WTC11 (cell line): Measurements from ENCODE around the gene KLHL35. TPM values are rescaled to one million over a fixed set of nuclear protein-coding genes. Genes with fewer than 3 reads are reported as not detected.
A peak's percentile ranks its signal among the peaks of the same experiment; 100 is the strongest.

Source experiments
- ATAC-seq: fragments of 200-7000 bp; cut with Tn5 transposase; 2 replicates; pipeline ENCODE4 v1.10.0; 2021; ENCODE audit warnings: mild to moderate bottlenecking, moderate library complexity
- CTCF ChIA-PET: fragments of 300-600 bp; sonication (Branson Sonifier 250); formaldehyde crosslinking; loops from one replicate; lab custom pipeline; 2021; ENCODE audit warnings: antibody characterized with exemption; lab: Charles Lee
- POLR2A ChIA-PET: fragments of 350-600 bp; sonication (Branson Sonifier 250); formaldehyde crosslinking; loops from one replicate; lab custom pipeline; 2021; ENCODE audit warnings: antibody characterized with exemption; lab: Charles Lee
- DNase-seq: peaks from one replicate; pipeline ENCODE4 v3.0.0; 2021; ENCODE audit warnings: low spot score
- H3K27ac Mint-ChIP-seq: 2 replicates; pipeline ENCODE4 v1.8.0; 2021; ENCODE audit warnings: mixed read lengths
- H3K27me3 Mint-ChIP-seq: 2 replicates; pipeline ENCODE4 v1.8.0; 2021; ENCODE audit warnings: low read depth, mild to moderate bottlenecking, moderate library complexity, mixed read lengths
- H3K36me3 Mint-ChIP-seq: 2 replicates; pipeline ENCODE4 v1.8.0; 2021; ENCODE audit warnings: mixed read lengths
- H3K4me1 Mint-ChIP-seq: 2 replicates; pipeline ENCODE4 v1.8.0; 2022; ENCODE audit warnings: mixed read lengths
- H3K4me3 Mint-ChIP-seq: 2 replicates; pipeline ENCODE4 v1.8.0; 2021; ENCODE audit warnings: mild to moderate bottlenecking, moderate library complexity, mixed read lengths
- H3K9me3 Mint-ChIP-seq: 2 replicates; pipeline ENCODE4 v1.8.0; 2021; ENCODE audit warnings: mixed read lengths
- ATF2 ChIP-seq: sonication (generic); formaldehyde crosslinking; IDR thresholded peaks from 2 replicates; pipeline ENCODE4 v1.8.1; 2022; ENCODE audit warnings: low read depth, missing genetic modification reagents, borderline replicate concordance
- CREM ChIP-seq: sonication (generic); formaldehyde crosslinking; IDR thresholded peaks from 2 replicates; pipeline ENCODE4 v1.8.1; 2022; ENCODE audit warnings: mild to moderate bottlenecking, missing genetic modification reagents, moderate library complexity
- E2F1 ChIP-seq: sonication (generic); formaldehyde crosslinking; IDR thresholded peaks from 2 replicates; pipeline ENCODE4 v1.8.0; 2022; ENCODE audit warnings: mild to moderate bottlenecking, missing genetic modification reagents
- E2F4 ChIP-seq: sonication (generic); formaldehyde crosslinking; IDR thresholded peaks from 2 replicates; pipeline ENCODE4 v1.8.1; 2022; ENCODE audit warnings: low read depth, mild to moderate bottlenecking, moderate library complexity, missing genetic modification reagents, borderline replicate concordance
- EMX1 ChIP-seq: fragments of 250-450 bp; sonication (Bioruptor Pico); IDR thresholded peaks from 2 replicates; pipeline ENCODE4 v1.8.0; 2021; ENCODE audit warnings: mild to moderate bottlenecking
- GABPB1 ChIP-seq: sonication (generic); formaldehyde crosslinking; IDR thresholded peaks from 2 replicates; pipeline ENCODE4 v1.8.1; 2023; ENCODE audit warnings: mild to moderate bottlenecking, missing genetic modification reagents
- MXD4 ChIP-seq: fragments of 250-450 bp; sonication (Bioruptor Pico); IDR thresholded peaks from 2 replicates; pipeline ENCODE4 v1.8.0; 2021; ENCODE audit warnings: mild to moderate bottlenecking, moderate library complexity, borderline replicate concordance
- NR3C1 ChIP-seq: sonication (generic); formaldehyde crosslinking; conservative IDR thresholded peaks from 2 replicates; pipeline ENCODE4 v1.8.1; 2023; ENCODE audit warnings: low read depth, mild to moderate bottlenecking, missing genetic modification reagents
- STAT6 ChIP-seq: sonication (generic); formaldehyde crosslinking; conservative IDR thresholded peaks from 2 replicates; pipeline ENCODE4 v1.8.1; 2023; ENCODE audit warnings: mild to moderate bottlenecking, low read depth, missing genetic modification reagents, moderate library complexity
- ZNF263 ChIP-seq: sonication (generic); formaldehyde crosslinking; IDR thresholded peaks from 2 replicates; pipeline ENCODE4 v1.8.1; 2022; ENCODE audit warnings: low read depth, mild to moderate bottlenecking, moderate library complexity, missing genetic modification reagents
- ZNF281 ChIP-seq: sonication (generic); formaldehyde crosslinking; IDR thresholded peaks from 2 replicates; pipeline ENCODE4 v1.8.0; 2023; ENCODE audit warnings: mild to moderate bottlenecking, missing genetic modification reagents
- total RNA-seq: library from RNA; stranded (reverse); gene quantifications from 3 replicates; pipeline ENCODE4 v1.2.3, GENCODE V29; 2021
- TF ChIP-seq, protein P1 (sequence below): fragments of 250-450 bp; sonication (Bioruptor Pico); IDR thresholded peaks from 2 replicates; pipeline ENCODE4 v1.9.0; 2021; ENCODE audit warnings: mild to moderate bottlenecking, borderline replicate concordance
- TF ChIP-seq, protein P2 (sequence below): sonication (generic); formaldehyde crosslinking; IDR thresholded peaks from 2 replicates; pipeline ENCODE4 v1.8.1; 2023; ENCODE audit warnings: mild to moderate bottlenecking, missing genetic modification reagents, moderate library complexity
- TF ChIP-seq, protein P3 (sequence below): sonication (generic); formaldehyde crosslinking; IDR thresholded peaks from 2 replicates; pipeline ENCODE4 v1.8.1; 2022; ENCODE audit warnings: mild to moderate bottlenecking, moderate library complexity, missing genetic modification reagents

Gene KLHL35
- total RNA-seq, 1 experiment from 2014 or later: 0.22 TPM

- CTCF ChIA-PET: interaction anchor here (3.2 kb wide), 1 partner anchor 19 kb away, joined by 23 read pairs; no protein-coding TSS in a partner anchor
- no peak overlapping the region for H3K4me3 Mint-ChIP-seq
- peaks cover 3% of the 10 kb centered on the region; the same call in 1 of the 2 replicates for H3K9me3 Mint-ChIP-seq
- no peak for TF ChIP-seq MXD4 (CRISPR knock-in tag)
- TF ChIP-seq, protein P1, sequence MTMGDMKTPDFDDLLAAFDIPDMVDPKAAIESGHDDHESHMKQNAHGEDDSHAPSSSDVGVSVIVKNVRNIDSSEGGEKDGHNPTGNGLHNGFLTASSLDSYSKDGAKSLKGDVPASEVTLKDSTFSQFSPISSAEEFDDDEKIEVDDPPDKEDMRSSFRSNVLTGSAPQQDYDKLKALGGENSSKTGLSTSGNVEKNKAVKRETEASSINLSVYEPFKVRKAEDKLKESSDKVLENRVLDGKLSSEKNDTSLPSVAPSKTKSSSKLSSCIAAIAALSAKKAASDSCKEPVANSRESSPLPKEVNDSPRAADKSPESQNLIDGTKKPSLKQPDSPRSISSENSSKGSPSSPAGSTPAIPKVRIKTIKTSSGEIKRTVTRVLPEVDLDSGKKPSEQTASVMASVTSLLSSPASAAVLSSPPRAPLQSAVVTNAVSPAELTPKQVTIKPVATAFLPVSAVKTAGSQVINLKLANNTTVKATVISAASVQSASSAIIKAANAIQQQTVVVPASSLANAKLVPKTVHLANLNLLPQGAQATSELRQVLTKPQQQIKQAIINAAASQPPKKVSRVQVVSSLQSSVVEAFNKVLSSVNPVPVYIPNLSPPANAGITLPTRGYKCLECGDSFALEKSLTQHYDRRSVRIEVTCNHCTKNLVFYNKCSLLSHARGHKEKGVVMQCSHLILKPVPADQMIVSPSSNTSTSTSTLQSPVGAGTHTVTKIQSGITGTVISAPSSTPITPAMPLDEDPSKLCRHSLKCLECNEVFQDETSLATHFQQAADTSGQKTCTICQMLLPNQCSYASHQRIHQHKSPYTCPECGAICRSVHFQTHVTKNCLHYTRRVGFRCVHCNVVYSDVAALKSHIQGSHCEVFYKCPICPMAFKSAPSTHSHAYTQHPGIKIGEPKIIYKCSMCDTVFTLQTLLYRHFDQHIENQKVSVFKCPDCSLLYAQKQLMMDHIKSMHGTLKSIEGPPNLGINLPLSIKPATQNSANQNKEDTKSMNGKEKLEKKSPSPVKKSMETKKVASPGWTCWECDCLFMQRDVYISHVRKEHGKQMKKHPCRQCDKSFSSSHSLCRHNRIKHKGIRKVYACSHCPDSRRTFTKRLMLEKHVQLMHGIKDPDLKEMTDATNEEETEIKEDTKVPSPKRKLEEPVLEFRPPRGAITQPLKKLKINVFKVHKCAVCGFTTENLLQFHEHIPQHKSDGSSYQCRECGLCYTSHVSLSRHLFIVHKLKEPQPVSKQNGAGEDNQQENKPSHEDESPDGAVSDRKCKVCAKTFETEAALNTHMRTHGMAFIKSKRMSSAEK: 0 out of 2 replicates have a peak, but pooled peaks have one; percentile 47
- ATAC-seq (no peak), DNase-seq (no peak)
- no peaks in the 10 kb centered on the region for H3K27me3 Mint-ChIP-seq
- POLR2A ChIA-PET: no interaction called here
- peaks cover 38% of the 10 kb centered on the region for H3K4me1 Mint-ChIP-seq
- H3K27ac Mint-ChIP-seq: no peak overlapping the region
- H3K36me3 Mint-ChIP-seq: peaks cover 72% of the 10 kb centered on the region
Observed at GRCh38 chr11:75406338-75406777, 26.6 kb downstream of the KLHL35 start.

DNA sequence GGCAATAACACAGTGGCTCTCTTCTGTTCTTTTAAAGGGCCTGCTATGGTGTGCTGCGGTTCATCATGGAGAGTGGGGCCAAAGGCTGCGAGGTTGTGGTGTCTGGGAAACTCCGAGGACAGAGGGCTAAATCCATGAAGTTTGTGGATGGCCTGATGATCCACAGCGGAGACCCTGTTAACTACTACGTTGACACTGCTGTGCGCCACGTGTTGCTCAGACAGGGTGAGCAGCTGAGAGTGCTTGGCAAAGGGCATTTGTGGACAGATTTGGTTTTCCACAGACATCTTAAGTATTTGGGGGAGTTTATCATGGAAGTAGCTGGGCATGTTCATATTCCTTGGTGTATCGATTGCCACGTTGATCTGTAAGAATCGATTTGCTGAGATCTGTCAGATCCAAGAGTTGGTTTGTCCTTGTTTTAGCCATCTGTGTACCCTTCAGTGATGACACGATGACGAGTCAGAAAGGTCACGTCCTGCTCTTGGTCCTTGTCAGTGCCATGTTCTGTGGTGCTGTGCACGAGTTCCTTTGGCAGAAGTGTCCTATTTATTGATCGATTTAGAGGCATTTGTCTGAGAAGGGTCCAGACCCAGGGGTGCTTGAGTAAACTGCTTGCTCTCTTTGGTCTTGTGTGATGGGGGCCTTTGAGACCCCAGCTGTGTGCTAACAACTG, 28.9 kb downstream of the KLHL35 start:
- Mint-ChIP-seq H3K27ac (peak overlapping the region; percentile 88), H3K9me3 (peaks cover 3% of the 10 kb centered on the region; the same call in 1 of the 2 replicates), H3K27me3 (no peaks in the 10 kb centered on the region), H3K4me1 (peaks cover 44% of the 10 kb centered on the region), H3K36me3 (peaks cover 93% of the 10 kb centered on the region), H3K4me3 (no peak overlapping the region)
- TF ChIP-seq NR3C1 (CRISPR knock-in tag): no peak
- no peak for TF ChIP-seq STAT6 (CRISPR knock-in tag)
- TF ChIP-seq ZNF263: no peak
- TF ChIP-seq GABPB1 (CRISPR knock-in tag): no peak
- TF ChIP-seq CREM: no peak
- no peak for TF ChIP-seq ATF2 (CRISPR knock-in tag)
- no peak for TF ChIP-seq EMX1 (CRISPR knock-in tag)
- TF ChIP-seq, protein P2, sequence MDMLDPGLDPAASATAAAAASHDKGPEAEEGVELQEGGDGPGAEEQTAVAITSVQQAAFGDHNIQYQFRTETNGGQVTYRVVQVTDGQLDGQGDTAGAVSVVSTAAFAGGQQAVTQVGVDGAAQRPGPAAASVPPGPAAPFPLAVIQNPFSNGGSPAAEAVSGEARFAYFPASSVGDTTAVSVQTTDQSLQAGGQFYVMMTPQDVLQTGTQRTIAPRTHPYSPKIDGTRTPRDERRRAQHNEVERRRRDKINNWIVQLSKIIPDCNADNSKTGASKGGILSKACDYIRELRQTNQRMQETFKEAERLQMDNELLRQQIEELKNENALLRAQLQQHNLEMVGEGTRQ (CRISPR knock-in tag): no peak
- no peak for TF ChIP-seq MXD4 (CRISPR knock-in tag)
- TF ChIP-seq E2F4 (CRISPR knock-in tag): no peak
- TF ChIP-seq ZNF281 (CRISPR knock-in tag): no peak
- TF ChIP-seq, protein P3, sequence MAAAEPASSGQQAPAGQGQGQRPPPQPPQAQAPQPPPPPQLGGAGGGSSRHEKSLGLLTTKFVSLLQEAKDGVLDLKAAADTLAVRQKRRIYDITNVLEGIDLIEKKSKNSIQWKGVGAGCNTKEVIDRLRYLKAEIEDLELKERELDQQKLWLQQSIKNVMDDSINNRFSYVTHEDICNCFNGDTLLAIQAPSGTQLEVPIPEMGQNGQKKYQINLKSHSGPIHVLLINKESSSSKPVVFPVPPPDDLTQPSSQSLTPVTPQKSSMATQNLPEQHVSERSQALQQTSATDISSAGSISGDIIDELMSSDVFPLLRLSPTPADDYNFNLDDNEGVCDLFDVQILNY (CRISPR knock-in tag): no peak
- TF ChIP-seq E2F1 (CRISPR knock-in tag): no peak
- ChIA-PET POLR2A (no interaction called here), CTCF (no interaction called here)
- ATAC-seq (no peak), DNase-seq (no peak)
